Left ventricle myocardium inferior (tissue), 1 donor: Measurements from ENCODE around the gene OR2T10. TPM values are rescaled to one million over a fixed set of nuclear protein-coding genes. Genes with fewer than 3 reads are reported as not detected.

ENCODE experiments used
- DNase-seq: peaks from one replicate; pipeline ENCODE4 v3.0.0-alpha.2; 2020
- H3K27ac ChIP-seq: fragments of 200-600 bp; replicated peaks from 2 replicates; pipeline ENCODE4 v1.8.0; 2021
- H3K27me3 ChIP-seq: fragments of 200-600 bp; 2 replicates; pipeline ENCODE4 v1.8.0; 2021; ENCODE audit warnings: low read depth
- H3K36me3 ChIP-seq: fragments of 200-600 bp; 2 replicates; pipeline ENCODE4 v1.8.0; 2021
- H3K4me1 ChIP-seq: fragments of 200-600 bp; 2 replicates; pipeline ENCODE4 v1.8.0; 2021
- H3K4me3 ChIP-seq: fragments of 200-600 bp; 2 replicates; pipeline ENCODE4 v1.8.0; 2021; ENCODE audit warnings: mild to moderate bottlenecking, moderate library complexity
- H3K9me3 ChIP-seq: fragments of 200-600 bp; replicated peaks from 2 replicates; pipeline ENCODE4 v1.8.0; 2021
- intact Hi-C: fragments of 100-400 bp; cut with micrococcal nuclease; formaldehyde crosslinking; loops from one replicate; pipeline ENCODE4 v1.11.0; 2022
- total RNA-seq: library from RNA; stranded (reverse); fragmentation: NEBNext Ultra II Directional; extraction: Animal tissue kit (Norgen Biotek cat#: 25700); gene quantifications from one replicate; pipeline ENCODE4 v1.2.1, GENCODE V29; 2021
- TF ChIP-seq, protein P1 (sequence below): fragments of 200-600 bp; IDR thresholded peaks from 2 replicates; pipeline ENCODE4 v1.8.0; 2021; ENCODE audit warnings: antibody characterized with exemption, mild to moderate bottlenecking, borderline replicate concordance
- donor health status: DM: no; HTN: yes; CAD: no; lungs with severe emphysema.

OR2T10 gene
- total RNA-seq, 1 donor from 2014 or later: not detected

GRCh38 chr1:248630551-248630950, 33.1 kb upstream of the OR2T10 start:
- H3K4me3 ChIP-seq: no peak overlapping the region
- intact Hi-C loops: no loop called here
- no peak for DNase-seq
- no peak overlapping the region for H3K27ac ChIP-seq
- H3K4me1 ChIP-seq: no peaks in the 10 kb centered on the region
- TF ChIP-seq, protein P1, sequence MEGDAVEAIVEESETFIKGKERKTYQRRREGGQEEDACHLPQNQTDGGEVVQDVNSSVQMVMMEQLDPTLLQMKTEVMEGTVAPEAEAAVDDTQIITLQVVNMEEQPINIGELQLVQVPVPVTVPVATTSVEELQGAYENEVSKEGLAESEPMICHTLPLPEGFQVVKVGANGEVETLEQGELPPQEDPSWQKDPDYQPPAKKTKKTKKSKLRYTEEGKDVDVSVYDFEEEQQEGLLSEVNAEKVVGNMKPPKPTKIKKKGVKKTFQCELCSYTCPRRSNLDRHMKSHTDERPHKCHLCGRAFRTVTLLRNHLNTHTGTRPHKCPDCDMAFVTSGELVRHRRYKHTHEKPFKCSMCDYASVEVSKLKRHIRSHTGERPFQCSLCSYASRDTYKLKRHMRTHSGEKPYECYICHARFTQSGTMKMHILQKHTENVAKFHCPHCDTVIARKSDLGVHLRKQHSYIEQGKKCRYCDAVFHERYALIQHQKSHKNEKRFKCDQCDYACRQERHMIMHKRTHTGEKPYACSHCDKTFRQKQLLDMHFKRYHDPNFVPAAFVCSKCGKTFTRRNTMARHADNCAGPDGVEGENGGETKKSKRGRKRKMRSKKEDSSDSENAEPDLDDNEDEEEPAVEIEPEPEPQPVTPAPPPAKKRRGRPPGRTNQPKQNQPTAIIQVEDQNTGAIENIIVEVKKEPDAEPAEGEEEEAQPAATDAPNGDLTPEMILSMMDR: no peak
- H3K36me3 ChIP-seq: no peaks in the 10 kb centered on the region
- no peaks in the 10 kb centered on the region for H3K9me3 ChIP-seq
- peaks cover 9% of the 10 kb centered on the region for H3K27me3 ChIP-seq

GRCh38 chr1:248627971-248628844, 30.7 kb upstream of the OR2T10 start:
- Histone ChIP-seq H3K27ac (no peak overlapping the region), H3K4me1 (no peaks in the 10 kb centered on the region), H3K4me3 (no peak overlapping the region), H3K36me3 (no peaks in the 10 kb centered on the region), H3K9me3 (no peaks in the 10 kb centered on the region), H3K27me3 (peaks cover 16% of the 10 kb centered on the region)
- TF ChIP-seq, protein P1: no peak
- no peak for DNase-seq
- intact Hi-C loops: no loop called here

- TF ChIP-seq, protein P1: no peak
- H3K27me3 ChIP-seq: peaks cover 19% of the 10 kb centered on the region
- no peak overlapping the region for H3K4me3 ChIP-seq
- no peak for DNase-seq
- no peak overlapping the region for H3K27ac ChIP-seq
- H3K4me1 ChIP-seq: no peaks in the 10 kb centered on the region
- H3K36me3 ChIP-seq: no peaks in the 10 kb centered on the region
- intact Hi-C loops: no loop called here
- no peaks in the 10 kb centered on the region for H3K9me3 ChIP-seq
These were observed 28.5 kb upstream of the OR2T10 start for GRCh38 chr1:248625971-248626370.

- H3K9me3 ChIP-seq: no peaks in the 10 kb centered on the region
- no peaks in the 10 kb centered on the region for H3K4me1 ChIP-seq
- no peaks in the 10 kb centered on the region for H3K36me3 ChIP-seq
- DNase-seq: no peak
- no peak overlapping the region for H3K4me3 ChIP-seq
- no peak overlapping the region for H3K27ac ChIP-seq
- intact Hi-C loops: no loop called here
- TF ChIP-seq, protein P1: no peak
- H3K27me3 ChIP-seq: peaks cover 16% of the 10 kb centered on the region
These were observed 27.7 kb upstream of the OR2T10 start for GRCh38 chr1:248625166-248625565.

GRCh38 chr1:248622570-248623001, 25.1 kb upstream of the OR2T10 start:
- H3K27me3 ChIP-seq: peaks cover 10% of the 10 kb centered on the region
- H3K27ac ChIP-seq: no peak overlapping the region
- no peaks in the 10 kb centered on the region for H3K36me3 ChIP-seq
- TF ChIP-seq, protein P1: peak; percentile 62
- H3K9me3 ChIP-seq: no peaks in the 10 kb centered on the region
- intact Hi-C loops: no loop called here
- DNase-seq: no peak
- no peaks in the 10 kb centered on the region for H3K4me1 ChIP-seq
- H3K4me3 ChIP-seq: no peak overlapping the region
